ENCODE measurements around the gene IPO13. TPM values are rescaled to one million over a fixed set of nuclear protein-coding genes. Genes with fewer than 3 reads are reported as not detected.

IPO13 gene
- total and polyA plus RNA-seq, 10 of the 15 experiments (the other 5 are each of a cell fraction or from before 2014, with no cell fraction given) = 7.1 to 26.6 (median 15.9) TPM

DNA sequence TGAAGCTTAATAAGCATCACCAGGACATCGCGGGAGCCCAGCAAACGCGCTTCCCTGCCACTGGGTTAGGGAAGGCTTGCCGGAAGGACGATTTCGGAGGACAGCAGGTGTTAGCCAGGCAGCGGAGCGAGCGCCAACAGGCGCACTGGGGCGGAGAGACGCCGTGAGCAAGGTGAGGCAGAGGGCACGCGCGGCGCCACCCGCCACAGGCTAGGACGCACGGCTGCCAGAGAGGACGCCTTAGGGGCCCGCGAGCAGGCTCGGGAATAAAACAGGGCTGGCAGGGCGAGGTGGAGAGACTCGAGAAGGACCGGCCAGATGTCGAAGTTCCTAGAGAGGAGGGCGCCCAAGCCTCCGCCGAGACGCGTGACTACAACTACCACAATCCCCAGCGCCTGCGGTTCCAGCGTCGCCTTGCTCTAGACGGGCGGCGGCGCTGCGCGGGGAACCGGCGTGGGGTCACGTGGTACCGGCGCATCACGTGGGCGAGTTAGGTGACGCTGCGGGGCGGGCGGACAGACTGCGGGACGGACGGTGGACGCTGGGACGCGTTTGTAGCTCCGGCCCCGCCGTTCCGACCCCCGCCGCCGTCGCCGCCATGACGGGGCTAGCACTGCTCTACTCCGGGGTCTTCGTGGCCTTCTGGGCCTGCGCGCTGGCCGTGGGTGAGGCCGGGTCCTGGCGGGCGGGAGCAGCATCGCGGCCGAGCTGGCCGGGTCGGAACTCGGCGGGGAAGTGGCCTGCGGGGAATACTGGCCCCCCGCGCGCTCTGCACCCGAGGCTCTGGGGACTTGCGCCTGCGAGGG lies 27.9 kb downstream of the IPO13 start, which contains the start of gene ATP6V0B:
Gene ATP6V0B (plus strand): TSS at position 518 of the 806 bp plus-strand sequence. CDS start 81 bp downstream, at position 599.
- Histone ChIP-seq H3K27ac (ENCODE audit: control insufficient read depth, insufficient read depth) (peak within 1 kb of the TSS; percentile 73), H2AFZ (ENCODE audit: control insufficient read depth, low read depth, low read length) (peak within 1 kb of the TSS; percentile 92), H3K36me3 (ENCODE audit: control insufficient read depth in 2 of 2, insufficient read depth in 2 of 2, low read length in 1 of 2) (peaks cover 11 to 15% of the 10 kb centered on the region in 2 experiments), H3K27me3 (replicated peaks in 1 of 2; ENCODE audit: control insufficient read depth in 2 of 2, insufficient read depth in 2 of 2, low read length in 1 of 2) (no peaks in the 10 kb centered on the region), H4K20me1 (ENCODE audit: control insufficient read depth, insufficient read depth) (no peaks in the 10 kb centered on the region), H3K4me3 (peak within 1 kb of the TSS; percentile 95), H3K9me3 (replicated peaks; ENCODE audit: control insufficient read depth, insufficient read depth, low read length) (no peaks in the 10 kb centered on the region), H3K9ac (ENCODE audit: control insufficient read depth, insufficient read depth, low read length) (peak within 1 kb of the TSS; percentile 88), H3K4me1 (ENCODE audit: control insufficient read depth, insufficient read depth, low read length) (peaks cover 31% of the 10 kb centered on the region), H3K4me2 (ENCODE audit: control insufficient read depth, insufficient read depth) (peak within 1 kb of the TSS; percentile 97), H3K79me2 (ENCODE audit: control insufficient read depth, insufficient read depth, low read length) (peaks cover 50% of the 10 kb centered on the region)
- POLR2A ChIA-PET = interaction anchor here (0.5 to 3.8 kb wide), 10 partner anchors 15 to 1761 kb away, joined by 3 to 18 read pairs (median 4); partner anchors contain the start of genes CCDC24, IPO13 and PPIH
- RAD21 ChIA-PET (ENCODE audit: unreplicated experiment) = interaction anchor here (1.1 to 3.0 kb wide), 4 partner anchors 16 to 211 kb away, joined by 3 to 10 read pairs (median 4); partner anchors contain the start of gene IPO13
- in situ Hi-C loops (cut with MboI) = no loop called here
- WGBS (ENCODE audit: insufficient coverage, insufficient replicate concordance, low lambda C conversion rate, missing lambda C conversion rate) = 1% methylated on average over 82 of the region's 93 CpGs
- no TSS peak for BruUV-seq (replicated peaks)
- ATAC-seq (peak; percentile 80), FAIRE-seq (peak; percentile 94), DNase-seq (ENCODE audit: low read depth, low spot score) (peak; percentile 59)
- CTCF ChIA-PET = interaction anchor here (0.7 to 1.1 kb wide), 5 partner anchors 18 to 68 kb away, joined by 3 to 4 read pairs (median 3); partner anchors contain the start of gene IPO13
- intact Hi-C loops (cut with micrococcal nuclease; ENCODE audit: unreplicated experiment) = loop anchor here (2.0 kb wide), 1 partner anchor 28 kb away; the partner anchor contains the start of gene IPO13
- SMC1A ChIA-PET (ENCODE audit: uncharacterized antibody, unreplicated experiment) = interaction anchor here (0.8 to 1.5 kb wide), 4 partner anchors 21 to 1157 kb away, joined by 3 to 4 read pairs (median 3); partner anchors contain the start of gene SVBP
- no peak for TF ChIP-seq CBX3 (IDR thresholded peaks at IDR 0.05; ENCODE audit: borderline replicate concordance, low read depth)
- no peak; the same call in 1 of the 2 replicates for TF ChIP-seq ZNF207 (IDR thresholded peaks at IDR 0.05; ENCODE audit: borderline replicate concordance)
- no peak for TF ChIP-seq NFIC (IDR thresholded peaks at IDR 0.05; ENCODE audit: low read depth, low read length)
- TF ChIP-seq NRF1 (conservative IDR thresholded peaks at IDR 0.05; ENCODE audit: low read depth, low read length) = peak; percentile 8; the same call in 1 of the 2 replicates
- TF ChIP-seq GABPA (IDR thresholded peaks at IDR 0.05; ENCODE audit: low read depth) = no peak
- no peak for TF ChIP-seq ZNF592 (IDR thresholded peaks at IDR 0.05)
- no peak for TF ChIP-seq EP300 (IDR thresholded peaks at IDR 0.05; ENCODE audit: borderline replicate concordance in 1 of 2, control insufficient read depth in 1 of 2, low read depth in 2 of 2, low read length in 2 of 2)
- no peak for TF ChIP-seq NFYB (IDR thresholded peaks at IDR 0.05; ENCODE audit: insufficient read depth, low read depth, low read length)
- peak; percentile 92 for TF ChIP-seq HCFC1 (IDR thresholded peaks at IDR 0.05; ENCODE audit: low read length)
- TF ChIP-seq TCF3 (IDR thresholded peaks at IDR 0.05; ENCODE audit: borderline replicate concordance, insufficient read depth, low read depth, low read length) = peak; percentile 11; the same call in 1 of the 2 replicates
- TF ChIP-seq YY1 (IDR thresholded peaks at IDR 0.05; ENCODE audit: low read depth, low read length) = peak; percentile 83
- no peak for TF ChIP-seq BRCA1 (IDR thresholded peaks at IDR 0.05; ENCODE audit: low read depth, low read length)
- no peak for TF ChIP-seq STAT1 (conservative IDR thresholded peaks at IDR 0.05)
- no peak for TF ChIP-seq SREBF2 (IDR thresholded peaks at IDR 0.05; ENCODE audit: low read length)
- TF ChIP-seq ZNF622 (IDR thresholded peaks at IDR 0.05) = no peak
- no peak for TF ChIP-seq FOXM1 (IDR thresholded peaks at IDR 0.05; ENCODE audit: low read depth, low read length)
- TF ChIP-seq EGR1 (IDR thresholded peaks at IDR 0.05; ENCODE audit: borderline replicate concordance in 1 of 2, low read depth in 2 of 2, low read length in 2 of 2) = peak; percentile 50 to 96; a peak in 2 of 3 replicates

Measured in GM12878 (cell line).